ENCODE results near the gene MYCBPAP. TPM values are rescaled to one million over a fixed set of nuclear protein-coding genes. Genes with fewer than 3 reads are reported as not detected.

MYCBPAP gene
- polyA plus RNA-seq, 10 donors: 0.44 to 1.2 (median 0.97) TPM

DNA sequence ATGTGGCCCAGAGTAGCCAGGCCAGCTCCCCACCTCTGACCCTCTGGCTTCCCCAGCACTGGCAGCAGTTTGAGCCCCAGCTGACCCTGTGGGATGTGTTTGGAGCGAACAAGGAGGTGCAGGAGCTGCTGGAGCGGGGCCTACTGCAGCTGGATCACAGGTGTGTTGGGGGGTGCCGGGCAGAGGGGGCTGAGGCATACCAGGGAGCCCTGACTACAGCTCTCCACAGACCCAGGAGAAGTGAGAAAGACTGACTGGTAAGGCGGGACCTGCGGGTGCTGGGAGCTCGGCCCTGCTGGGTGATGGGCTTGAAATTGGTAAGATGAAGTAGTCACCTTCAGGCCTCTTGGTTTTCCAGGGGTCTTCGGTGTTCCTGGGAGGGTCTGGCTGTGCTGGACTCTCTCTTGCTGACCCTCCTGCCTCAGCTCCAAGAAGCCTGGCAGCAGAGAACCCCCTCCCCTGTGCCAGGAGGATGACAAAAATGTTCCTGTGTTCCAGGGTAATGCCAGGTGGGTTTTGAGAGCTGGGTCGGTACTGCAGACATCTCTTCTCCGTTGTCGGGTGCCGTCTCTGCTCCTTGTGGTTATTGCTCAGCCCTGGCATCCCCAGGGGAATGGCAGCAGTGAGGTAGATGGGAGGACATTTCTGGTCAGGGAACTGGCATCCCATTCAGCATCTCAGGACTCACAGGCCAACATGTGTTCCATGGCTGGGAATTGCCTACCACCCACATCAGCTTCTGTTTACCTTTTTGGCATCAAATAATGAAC is 23.7 kb upstream of the MYCBPAP start:
- no peak for DNase-seq

- no peak for DNase-seq
Observed at GRCh38 chr17:50487213-50488096, 20.8 kb upstream of the MYCBPAP start.

DNA sequence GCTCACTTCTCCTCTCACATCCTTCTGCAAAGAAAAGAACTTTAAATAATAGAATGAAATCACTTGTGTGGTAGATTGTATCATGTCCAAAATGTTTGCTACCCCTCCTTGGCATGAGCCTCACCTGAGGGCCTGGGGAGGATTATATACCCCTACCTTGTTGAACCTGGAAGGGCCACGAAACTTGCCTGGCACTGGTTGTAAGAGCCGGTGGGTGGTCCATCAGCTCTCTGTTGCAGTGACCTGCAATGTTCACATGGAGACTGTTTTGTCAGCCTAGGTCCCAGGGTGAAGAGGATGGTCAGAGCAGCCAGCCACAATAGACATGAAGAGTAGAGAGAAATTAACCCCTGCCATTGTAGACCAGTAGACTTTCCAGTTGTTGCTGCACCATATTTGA is 19.4 kb upstream of the MYCBPAP start:
- DNase-seq: no peak

DNA sequence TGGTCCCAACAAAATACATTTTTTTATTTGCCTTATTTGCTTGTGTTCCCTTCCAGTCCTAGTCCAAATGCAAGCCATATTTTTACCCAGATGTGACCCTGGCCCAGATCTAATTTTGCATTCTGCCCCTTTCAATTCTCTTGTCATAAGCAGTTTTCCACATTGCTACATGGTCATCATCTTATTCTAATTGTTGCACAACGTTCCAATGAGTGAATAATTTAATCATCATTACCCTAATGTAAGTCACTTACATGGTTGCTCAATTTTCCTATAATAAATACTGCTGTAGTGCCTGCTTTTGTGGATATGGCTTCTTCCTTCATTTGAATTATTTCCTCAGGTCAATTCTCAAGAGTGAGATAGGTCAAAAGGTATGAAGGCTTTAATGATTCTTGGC is 16.7 kb upstream of the MYCBPAP start:
- DNase-seq: no peak

DNA sequence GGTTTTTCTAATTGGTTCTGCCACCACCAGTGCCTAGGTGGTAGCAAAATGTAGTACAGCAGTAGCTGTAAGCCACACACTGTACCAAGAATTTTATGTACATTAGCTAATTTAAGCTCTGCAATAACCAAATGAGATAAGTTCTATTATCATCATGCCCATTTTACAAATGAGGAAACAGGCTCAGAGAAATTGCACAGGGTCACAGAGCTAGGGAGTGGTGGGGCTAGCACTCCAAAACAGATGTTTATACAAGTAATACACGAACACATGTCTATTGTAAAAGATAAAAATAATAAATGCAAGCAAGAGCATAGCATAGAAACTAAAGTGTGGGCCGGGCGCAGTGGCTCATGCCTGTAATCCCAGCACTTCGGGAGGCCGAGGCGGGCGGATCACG is 16.0 kb upstream of the MYCBPAP start:
- DNase-seq: no peak

- no peak for DNase-seq
Observed at GRCh38 chr17:50493744-50494143, 14.5 kb upstream of the MYCBPAP start.

GRCh38 chr17:50495217-50495823 is 12.9 kb upstream of the MYCBPAP start:
- DNase-seq: no peak

- no peak for DNase-seq
Observed at GRCh38 chr17:50495918-50496317, 12.3 kb upstream of the MYCBPAP start.

GRCh38 chr17:50498021-50498874 is 10.0 kb upstream of the MYCBPAP start:
- no peak for DNase-seq

GRCh38 chr17:50499270-50499669 is 9.0 kb upstream of the MYCBPAP start:
- no peak for DNase-seq

DNA sequence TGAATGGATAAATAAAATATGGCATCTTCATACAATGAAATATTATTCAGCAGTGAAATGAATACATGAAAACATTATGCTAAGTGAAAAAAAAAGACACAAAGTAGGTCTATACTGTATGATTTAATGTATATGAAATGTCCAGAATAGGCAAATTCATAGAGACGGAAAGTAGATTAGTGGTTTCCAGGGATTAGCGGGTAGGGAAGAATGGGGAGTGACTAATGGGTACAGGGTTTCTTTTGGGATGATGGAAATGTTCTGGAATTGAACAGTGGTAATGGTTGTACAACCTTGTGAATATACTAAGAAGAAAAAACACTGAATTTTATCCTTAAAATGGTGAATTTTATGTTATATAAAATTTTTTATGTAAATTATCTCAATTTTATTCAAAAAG is 8.5 kb upstream of the MYCBPAP start:
- peak in 1 of 3 donors; percentile 40 for DNase-seq

DNA sequence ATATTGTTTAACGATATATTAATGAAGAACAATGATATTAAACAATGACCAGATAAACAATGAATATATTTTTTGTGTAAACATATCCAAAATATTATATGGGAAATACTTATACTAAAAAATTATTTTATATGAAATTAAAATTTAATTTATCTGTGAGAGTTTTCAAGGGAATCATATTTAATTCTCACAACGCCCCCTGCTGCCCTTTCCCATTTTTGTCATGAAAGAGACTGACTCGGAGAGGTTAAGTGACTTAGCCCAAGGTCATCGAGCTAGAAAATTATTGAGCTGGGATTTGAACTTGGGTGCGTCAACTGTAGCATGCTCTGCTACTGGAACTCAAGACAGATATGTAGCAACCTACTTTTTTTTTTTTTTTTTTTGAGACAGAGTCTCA is 7.2 kb upstream of the MYCBPAP start:
- DNase-seq: no peak

DNA sequence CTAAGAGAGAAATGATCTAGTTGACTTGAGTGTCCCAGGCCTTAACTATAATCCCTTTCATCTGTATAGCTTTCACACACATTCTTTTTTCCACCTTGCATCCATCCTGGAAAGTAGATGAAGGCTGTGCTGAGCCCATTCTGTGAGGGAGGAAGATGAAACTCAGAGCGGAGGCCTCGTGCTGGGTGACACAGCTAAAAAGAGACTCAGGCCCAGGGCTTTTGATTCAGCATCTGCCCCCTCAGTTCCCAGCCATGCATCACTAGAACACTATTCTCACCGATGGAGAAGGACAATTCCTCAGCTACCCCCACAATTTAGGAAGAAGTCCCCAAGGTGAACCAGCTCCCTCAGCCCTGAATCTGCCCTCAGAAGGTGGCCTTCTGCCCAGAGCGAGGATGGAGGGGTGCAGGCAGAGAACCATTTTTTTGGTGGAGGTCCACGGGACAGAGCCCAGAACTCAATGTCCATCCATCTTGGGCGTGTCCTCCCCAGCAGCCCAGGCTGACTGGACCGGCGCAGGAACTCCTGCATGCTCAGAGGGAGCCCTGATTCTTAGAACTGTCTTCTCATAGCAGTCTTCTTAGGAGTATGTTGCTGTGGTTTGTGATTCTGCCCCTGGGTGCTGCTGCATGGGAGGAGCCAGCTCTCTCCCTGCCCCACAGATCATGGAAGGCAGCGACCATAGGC is 5.8 kb upstream of the MYCBPAP start:
- no peak for DNase-seq

DNA sequence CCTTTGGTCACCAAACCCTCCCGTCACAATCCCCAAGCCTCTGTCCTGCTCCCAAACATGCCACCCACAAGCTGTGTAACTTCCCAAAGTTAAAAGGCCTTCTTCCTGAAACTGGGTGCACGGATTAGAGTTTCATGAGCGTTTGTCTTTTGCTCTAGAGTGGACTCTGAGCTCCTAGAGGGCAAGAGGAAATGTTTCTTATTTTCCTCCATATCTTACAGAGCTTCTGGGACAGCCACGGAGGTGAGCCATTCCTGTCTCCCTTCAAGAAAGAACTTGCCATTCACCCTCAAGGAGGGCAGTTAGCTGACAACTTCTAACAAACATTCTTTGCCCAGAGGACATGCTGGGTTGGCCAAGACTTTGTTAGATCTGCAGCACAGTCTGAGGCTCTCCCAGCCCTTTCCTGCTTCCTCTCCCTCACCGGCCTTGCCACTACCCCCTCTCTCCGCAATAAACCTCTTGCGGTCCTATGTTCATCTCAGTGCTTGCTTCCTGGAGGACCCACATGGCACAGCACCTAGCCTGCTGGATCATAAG is 2.6 kb upstream of the MYCBPAP start:
- DNase-seq: no peak

GRCh38 chr17:50506298-50506697 is 1.9 kb upstream of the MYCBPAP start:
- DNase-seq: no peak

GRCh38 chr17:50508573-50509460 is 578 bp downstream of the MYCBPAP start:
- peak; percentile 28 to 70 (median 34) for DNase-seq

- DNase-seq: no peak
Observed at GRCh38 chr17:50511058-50511457, 2.8 kb downstream of the MYCBPAP start.

GRCh38 chr17:50513495-50513894 is 5.3 kb downstream of the MYCBPAP start:
- no peak for DNase-seq

- no peak for DNase-seq
Observed at GRCh38 chr17:50514388-50514787, 6.1 kb downstream of the MYCBPAP start.
